GM20000 (cell line): Measurements from ENCODE around the gene AKT1S1.

ENCODE experiments used
- DNase-seq: peaks from one replicate; pipeline ENCODE4 v3.0.0; 2012; ENCODE audit warnings: low spot score
- CTCF ChIP-seq: IDR thresholded peaks from 2 replicates; pipeline ENCODE4 v1.5.1; 2012; ENCODE audit warnings: mild to moderate bottlenecking, control low read depth; ENCODE audit errors: extremely low read depth, missing control alignments

The AKT1S1 gene

GRCh38 chr19:49870309-49870901 is 6.8 kb downstream of the AKT1S1 start:
- DNase-seq: no peak
- TF ChIP-seq CTCF: no peak

- DNase-seq: peak; percentile 93
- no peak for TF ChIP-seq CTCF
Observed at GRCh38 chr19:49869484-49870308, 7.5 kb downstream of the AKT1S1 start.

GRCh38 chr19:49869009-49869483 is 8.1 kb downstream of the AKT1S1 start:
- no peak for TF ChIP-seq CTCF
- DNase-seq: no peak

GRCh38 chr19:49866933-49867782 is 10.0 kb downstream of the AKT1S1 start, which contains the start of gene PNKP:
Gene PNKP, minus strand, starts transcription at chr19:49867576. Its CDS starts 372 bp downstream, at chr19:49867204.
- TF ChIP-seq CTCF: no peak
- peak; percentile 96 for DNase-seq

GRCh38 chr19:49864890-49865289 is 12.3 kb downstream of the AKT1S1 start:
- no peak for DNase-seq
- no peak for TF ChIP-seq CTCF

- no peak for TF ChIP-seq CTCF
- no peak for DNase-seq
Observed at GRCh38 chr19:49863935-49864320, 13.2 kb downstream of the AKT1S1 start.
